KMS-11 (cell line): ENCODE results near the gene SSR1.
"Not testable (repeated sequence)": the region's sequence is repeated elsewhere in the genome, so short reads cannot be mapped to it uniquely, and the experiment has no call there.

Experiments used
- H2AFZ ChIP-seq: fragments of 200-600 bp; sonication (generic); 2 replicates; pipeline ENCODE4 v1.6.1; 2016; ENCODE audit warnings: antibody characterized with exemption, mixed run types, low read depth
- H3K27ac ChIP-seq: fragments of 200-600 bp; sonication (generic); 2 replicates; pipeline ENCODE4 v1.6.1; 2016; ENCODE audit warnings: mild to moderate bottlenecking, mixed run types
- H3K27me3 ChIP-seq: fragments of 200-600 bp; sonication (generic); 2 replicates; pipeline ENCODE4 v1.6.1; 2017; ENCODE audit warnings: mild to moderate bottlenecking, low read depth, mixed run types, moderate library complexity; ENCODE audit not compliant: insufficient read depth
- H3K36me3 ChIP-seq: fragments of 200-600 bp; sonication (generic); 2 replicates; pipeline ENCODE4 v1.6.1; 2017; ENCODE audit warnings: mild to moderate bottlenecking, mixed run types; ENCODE audit not compliant: insufficient read depth
- H3K4me1 ChIP-seq: fragments of 200-600 bp; sonication (generic); 2 replicates; pipeline ENCODE4 v1.6.1; 2016; ENCODE audit warnings: mild to moderate bottlenecking, low read depth, mixed run types; ENCODE audit not compliant: poor library complexity, severe bottlenecking
- H3K4me2 ChIP-seq: fragments of 200-600 bp; sonication (generic); 2 replicates; pipeline ENCODE4 v1.7.0; 2016; ENCODE audit warnings: mild to moderate bottlenecking, mixed run types
- H3K4me3 ChIP-seq: fragments of 200-600 bp; sonication (generic); IDR thresholded peaks from 2 replicates; pipeline ENCODE4 v1.6.1; 2017; ENCODE audit warnings: low read depth, low read length, mixed read lengths; ENCODE audit not compliant: insufficient read depth
- H3K79me2 ChIP-seq: fragments of 200-600 bp; sonication (generic); 2 replicates; pipeline ENCODE4 v1.6.1; 2016; ENCODE audit warnings: low read depth, mixed run types; ENCODE audit not compliant: insufficient read depth
- H3K9ac ChIP-seq: fragments of 200-600 bp; sonication (generic); 2 replicates; pipeline ENCODE4 v1.6.1; 2016; ENCODE audit warnings: mild to moderate bottlenecking, mixed run types
- H4K20me1 ChIP-seq: fragments of 200-600 bp; sonication (generic); 2 replicates; pipeline ENCODE4 v1.6.1; 2016; ENCODE audit warnings: mild to moderate bottlenecking, mixed run types; ENCODE audit not compliant: insufficient read depth
- TF ChIP-seq, protein P1 (sequence below): fragments of 200-600 bp; sonication (generic); conservative IDR thresholded peaks from 2 replicates; pipeline ENCODE4 v1.6.1; 2017; ENCODE audit warnings: low read depth, mild to moderate bottlenecking, antibody characterized with exemption, low read length, moderate library complexity, mixed read lengths

Gene SSR1

DNA sequence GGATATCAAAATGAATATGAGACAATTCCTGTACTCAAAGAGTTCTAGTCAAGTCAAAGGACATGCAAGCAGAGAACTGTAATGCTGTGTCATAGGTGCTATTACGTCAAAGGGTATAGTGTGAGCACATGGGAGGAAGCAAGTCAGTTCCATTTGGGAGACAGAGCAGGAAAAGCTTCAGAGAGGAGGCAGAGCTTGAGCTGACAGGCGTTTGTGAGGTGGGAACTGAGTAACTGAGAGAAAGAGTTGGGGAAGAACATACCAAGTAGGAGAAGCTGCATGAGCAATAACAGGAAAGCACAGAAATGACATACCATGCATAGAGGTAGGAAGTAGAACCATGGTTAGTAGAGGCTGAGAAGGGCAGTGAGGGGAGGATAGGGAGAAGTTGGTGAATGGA is 15.2 kb upstream of the SSR1 start:
- TF ChIP-seq, protein P1, sequence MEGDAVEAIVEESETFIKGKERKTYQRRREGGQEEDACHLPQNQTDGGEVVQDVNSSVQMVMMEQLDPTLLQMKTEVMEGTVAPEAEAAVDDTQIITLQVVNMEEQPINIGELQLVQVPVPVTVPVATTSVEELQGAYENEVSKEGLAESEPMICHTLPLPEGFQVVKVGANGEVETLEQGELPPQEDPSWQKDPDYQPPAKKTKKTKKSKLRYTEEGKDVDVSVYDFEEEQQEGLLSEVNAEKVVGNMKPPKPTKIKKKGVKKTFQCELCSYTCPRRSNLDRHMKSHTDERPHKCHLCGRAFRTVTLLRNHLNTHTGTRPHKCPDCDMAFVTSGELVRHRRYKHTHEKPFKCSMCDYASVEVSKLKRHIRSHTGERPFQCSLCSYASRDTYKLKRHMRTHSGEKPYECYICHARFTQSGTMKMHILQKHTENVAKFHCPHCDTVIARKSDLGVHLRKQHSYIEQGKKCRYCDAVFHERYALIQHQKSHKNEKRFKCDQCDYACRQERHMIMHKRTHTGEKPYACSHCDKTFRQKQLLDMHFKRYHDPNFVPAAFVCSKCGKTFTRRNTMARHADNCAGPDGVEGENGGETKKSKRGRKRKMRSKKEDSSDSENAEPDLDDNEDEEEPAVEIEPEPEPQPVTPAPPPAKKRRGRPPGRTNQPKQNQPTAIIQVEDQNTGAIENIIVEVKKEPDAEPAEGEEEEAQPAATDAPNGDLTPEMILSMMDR: no peak

DNA sequence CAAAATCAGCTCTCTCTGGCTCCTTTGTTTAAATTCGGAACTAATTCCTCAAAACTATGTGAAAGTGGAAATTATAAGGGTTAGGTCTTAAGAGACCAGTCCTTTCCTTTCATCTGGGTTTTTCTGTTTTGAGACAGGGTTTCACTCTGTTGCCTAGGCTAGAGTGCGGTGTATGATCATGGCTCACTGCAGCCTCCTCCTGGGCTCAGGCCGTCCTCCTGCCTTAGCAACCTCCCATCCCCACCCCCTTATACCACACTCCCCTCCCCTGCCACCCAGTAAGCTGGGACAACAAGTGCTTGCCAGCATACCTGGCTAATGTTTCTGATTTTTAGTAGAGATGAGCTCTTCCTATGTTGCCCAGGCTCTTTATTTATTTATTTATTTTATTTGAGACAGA is 12.8 kb upstream of the SSR1 start:
- no peak overlapping the region for H3K4me2 ChIP-seq
- H3K27ac ChIP-seq: no peak overlapping the region
- H3K79me2 ChIP-seq: no peaks in the 10 kb centered on the region
- no peaks in the 10 kb centered on the region for H3K36me3 ChIP-seq
- no peaks in the 10 kb centered on the region for H4K20me1 ChIP-seq
- no peak overlapping the region for H3K4me3 ChIP-seq
- no peaks in the 10 kb centered on the region for H3K4me1 ChIP-seq
- no peak overlapping the region for H2AFZ ChIP-seq
- no peaks in the 10 kb centered on the region for H3K27me3 ChIP-seq
- no peak overlapping the region for H3K9ac ChIP-seq
- TF ChIP-seq, protein P1: no peak

More for the DNA sequence above, 15.2 kb upstream of the SSR1 start:
- no peak overlapping the region for H2AFZ ChIP-seq
- no peak overlapping the region for H3K4me2 ChIP-seq
- H3K79me2 ChIP-seq: no peaks in the 10 kb centered on the region
- no peak overlapping the region for H3K27ac ChIP-seq
- no peaks in the 10 kb centered on the region for H4K20me1 ChIP-seq
- no peaks in the 10 kb centered on the region for H3K4me1 ChIP-seq
- no peaks in the 10 kb centered on the region for H3K27me3 ChIP-seq
- H3K9ac ChIP-seq: no peak overlapping the region
- H3K36me3 ChIP-seq: no peaks in the 10 kb centered on the region
- no peak overlapping the region for H3K4me3 ChIP-seq

DNA sequence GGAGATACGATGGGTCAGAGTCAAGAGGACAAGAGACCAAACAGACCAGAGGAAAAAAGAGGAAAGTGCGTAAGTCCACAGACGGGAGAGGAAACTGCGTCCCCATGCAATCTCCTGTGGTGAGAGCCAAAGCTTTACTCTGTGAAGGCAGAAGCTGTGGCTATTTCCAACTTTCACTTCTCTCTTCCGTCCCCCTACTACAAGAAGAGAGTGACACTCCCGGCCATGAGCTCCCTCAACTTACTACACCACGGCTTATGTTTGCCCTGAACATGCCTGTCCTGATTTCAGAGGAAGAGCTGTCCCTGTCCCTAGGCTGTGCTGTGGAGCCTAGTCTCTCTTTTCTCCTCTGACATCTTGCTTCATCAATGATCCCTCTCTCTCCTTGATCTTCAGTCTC is 11.5 kb upstream of the SSR1 start:
- TF ChIP-seq, protein P1: no peak
- Histone ChIP-seq H3K27me3 (no peaks in the 10 kb centered on the region), H3K4me2 (no peak overlapping the region), H3K36me3 (no peaks in the 10 kb centered on the region), H3K9ac (no peak overlapping the region), H3K79me2 (no peaks in the 10 kb centered on the region), H3K4me3 (no peak overlapping the region), H4K20me1 (no peaks in the 10 kb centered on the region), H3K4me1 (no peaks in the 10 kb centered on the region), H2AFZ (no peak overlapping the region), H3K27ac (no peak overlapping the region)

DNA sequence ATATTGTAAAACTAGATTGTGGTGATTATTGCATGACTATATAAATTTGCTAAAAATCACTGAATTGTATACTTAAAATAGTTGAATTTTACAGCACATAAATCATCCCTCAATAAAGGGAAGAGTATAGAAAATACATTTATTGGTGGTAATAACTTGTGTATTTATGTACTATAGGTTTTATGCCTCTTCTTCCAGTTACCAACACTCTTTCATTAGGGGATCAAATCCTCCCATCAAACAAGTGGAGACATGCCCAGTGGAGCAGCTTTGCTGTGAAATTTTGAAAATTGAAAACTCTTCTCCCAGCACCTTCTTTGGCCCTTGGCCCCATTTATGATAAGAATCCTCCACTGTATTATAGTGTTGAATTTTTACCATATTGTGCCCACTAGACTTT is 10.1 kb upstream of the SSR1 start:
- no peaks in the 10 kb centered on the region for H3K4me1 ChIP-seq
- no peaks in the 10 kb centered on the region for H3K79me2 ChIP-seq
- no peak overlapping the region for H3K4me2 ChIP-seq
- H2AFZ ChIP-seq: no peak overlapping the region
- H4K20me1 ChIP-seq: no peaks in the 10 kb centered on the region
- no peaks in the 10 kb centered on the region for H3K27me3 ChIP-seq
- TF ChIP-seq, protein P1: no peak
- no peaks in the 10 kb centered on the region for H3K36me3 ChIP-seq
- no peak overlapping the region for H3K4me3 ChIP-seq
- H3K9ac ChIP-seq: no peak overlapping the region
- no peak overlapping the region for H3K27ac ChIP-seq

DNA sequence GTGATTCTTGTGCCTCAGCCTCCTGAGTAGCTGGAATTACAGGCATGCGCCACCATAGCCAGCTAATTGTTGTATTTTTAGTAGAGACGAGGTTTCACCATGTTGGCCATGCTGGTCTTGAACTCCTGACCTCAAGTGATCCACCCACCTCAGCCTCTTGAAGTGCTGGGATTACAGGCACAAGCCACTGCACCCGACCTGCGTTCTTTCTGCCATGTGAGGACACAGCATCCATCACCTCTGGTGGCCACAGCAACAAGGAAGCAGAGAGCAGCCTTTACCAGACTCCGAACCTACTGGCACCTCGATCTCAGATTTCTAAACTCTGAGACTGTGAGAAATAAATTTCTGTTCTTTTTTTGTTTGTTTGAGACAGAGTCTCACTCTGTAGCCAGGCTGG is 8.9 kb upstream of the SSR1 start:
- H4K20me1 ChIP-seq, H3K9ac ChIP-seq, H3K27ac ChIP-seq, H3K4me2 ChIP-seq, H3K4me3 ChIP-seq, H3K79me2 ChIP-seq, H3K4me1 ChIP-seq, H3K36me3 ChIP-seq, H3K27me3 ChIP-seq, H2AFZ ChIP-seq: not testable (repeated sequence)

DNA sequence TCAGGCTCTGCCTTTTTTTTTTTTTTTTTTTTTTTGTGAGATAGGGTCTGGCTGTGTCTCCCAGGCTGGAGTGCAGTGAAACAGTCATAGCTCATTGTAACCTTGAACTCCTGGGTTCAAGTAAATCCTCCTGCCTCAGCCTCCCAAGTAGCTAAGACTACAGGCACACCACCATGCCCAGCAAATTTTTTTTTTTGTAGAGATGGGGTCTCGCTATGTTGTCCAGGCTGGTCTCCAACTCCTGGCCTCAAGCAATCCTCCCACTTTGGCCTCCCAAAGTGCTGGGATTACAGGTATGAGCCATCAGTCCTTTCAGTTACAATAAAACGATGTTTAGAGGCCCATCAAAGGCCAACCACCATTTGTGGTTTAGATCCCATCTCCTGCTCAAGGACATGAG is 6.4 kb upstream of the SSR1 start:
- H3K4me3 ChIP-seq, H3K79me2 ChIP-seq, H4K20me1 ChIP-seq, H3K4me2 ChIP-seq, H2AFZ ChIP-seq, H3K36me3 ChIP-seq, H3K27ac ChIP-seq, H3K27me3 ChIP-seq, H3K4me1 ChIP-seq, H3K9ac ChIP-seq: not testable (repeated sequence)
